Measurements from ENCODE around the gene ZNF287. TPM values are rescaled to one million over a fixed set of nuclear protein-coding genes. Genes with fewer than 3 reads are reported as not detected.

The ZNF287 gene
- polyA plus RNA-seq, 1 donor (not counting 4 experiments of a cell fraction or from before 2014, with no cell fraction given): 7.3 TPM

DNA sequence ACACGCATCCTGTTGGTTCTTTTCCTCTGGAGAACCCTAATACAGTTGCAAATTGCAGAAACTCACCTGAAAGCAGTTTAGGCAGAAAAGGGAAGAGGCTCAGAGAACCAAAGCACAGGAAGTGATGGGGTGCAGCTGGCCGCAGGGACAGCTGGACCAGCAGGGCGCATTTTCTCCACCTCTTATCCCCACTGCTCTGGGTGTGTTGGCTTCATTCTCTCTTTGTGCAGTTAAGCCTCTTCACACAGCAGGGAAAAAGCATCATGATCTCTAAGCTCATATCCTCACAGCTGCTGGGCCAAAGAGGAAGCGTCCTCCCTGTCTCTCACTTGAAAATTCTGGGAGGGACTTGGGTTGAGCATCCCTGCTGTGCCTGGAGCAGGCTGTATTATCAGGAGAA lies 57.0 kb downstream of the ZNF287 start:
- dilution Hi-C loops (cut with MboI; ENCODE audit: extremely low pct_ligation_motif_present, low sequenced_read_pairs): no loop called here
- no peak for TF ChIP-seq EZH2 (IDR thresholded peaks at IDR 0.05; ENCODE audit: low read length)
- TF ChIP-seq, protein P1, sequence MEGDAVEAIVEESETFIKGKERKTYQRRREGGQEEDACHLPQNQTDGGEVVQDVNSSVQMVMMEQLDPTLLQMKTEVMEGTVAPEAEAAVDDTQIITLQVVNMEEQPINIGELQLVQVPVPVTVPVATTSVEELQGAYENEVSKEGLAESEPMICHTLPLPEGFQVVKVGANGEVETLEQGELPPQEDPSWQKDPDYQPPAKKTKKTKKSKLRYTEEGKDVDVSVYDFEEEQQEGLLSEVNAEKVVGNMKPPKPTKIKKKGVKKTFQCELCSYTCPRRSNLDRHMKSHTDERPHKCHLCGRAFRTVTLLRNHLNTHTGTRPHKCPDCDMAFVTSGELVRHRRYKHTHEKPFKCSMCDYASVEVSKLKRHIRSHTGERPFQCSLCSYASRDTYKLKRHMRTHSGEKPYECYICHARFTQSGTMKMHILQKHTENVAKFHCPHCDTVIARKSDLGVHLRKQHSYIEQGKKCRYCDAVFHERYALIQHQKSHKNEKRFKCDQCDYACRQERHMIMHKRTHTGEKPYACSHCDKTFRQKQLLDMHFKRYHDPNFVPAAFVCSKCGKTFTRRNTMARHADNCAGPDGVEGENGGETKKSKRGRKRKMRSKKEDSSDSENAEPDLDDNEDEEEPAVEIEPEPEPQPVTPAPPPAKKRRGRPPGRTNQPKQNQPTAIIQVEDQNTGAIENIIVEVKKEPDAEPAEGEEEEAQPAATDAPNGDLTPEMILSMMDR (optimal IDR thresholded peaks at IDR 0.05 in 1 of 3, IDR thresholded peaks at IDR 0.05 in 1 of 3, conservative IDR thresholded peaks at IDR 0.05 in 1 of 3; ENCODE audit: extremely low read depth in 1 of 3, insufficient read depth in 2 of 3, low read length in 3 of 3): no peak
- Histone ChIP-seq H3K36me3 (ENCODE audit: control insufficient read depth in 2 of 2, extremely low read depth in 1 of 2, insufficient read depth in 2 of 2, low read length in 2 of 2) (no peaks in the 10 kb centered on the region), H4K20me1 (ENCODE audit: control insufficient read depth, extremely low read depth, insufficient read depth, low read length) (no peaks in the 10 kb centered on the region), H3K27ac (ENCODE audit: control insufficient read depth, insufficient read depth, low read length) (no peak overlapping the region), H2AFZ (ENCODE audit: control insufficient read depth, low read length) (no peak overlapping the region), H3K79me2 (ENCODE audit: control insufficient read depth, insufficient read depth, low read length) (no peaks in the 10 kb centered on the region), H3K9me1 (ENCODE audit: control insufficient read depth, extremely low read depth, insufficient read depth, low read length) (no peaks in the 10 kb centered on the region), H3K27me3 (ENCODE audit: control insufficient read depth, extremely low read depth, insufficient read depth, low read length) (peaks cover 33% of the 10 kb centered on the region), H3K4me3 (ENCODE audit: control insufficient read depth in 2 of 3, extremely low read depth in 1 of 3, insufficient read depth in 2 of 3, low read depth in 1 of 3, low read length in 3 of 3) (no peak overlapping the region), H3K4me2 (ENCODE audit: control insufficient read depth, extremely low read depth, insufficient read depth, low read depth, low read length) (no peak overlapping the region), H3K9me3 (ENCODE audit: control insufficient read depth, low read depth, low read length) (no peaks in the 10 kb centered on the region), H3K4me1 (ENCODE audit: control insufficient read depth, extremely low read depth, insufficient read depth, low read length) (peaks cover 8% of the 10 kb centered on the region), H3K9ac (ENCODE audit: control insufficient read depth, extremely low read depth, insufficient read depth, low read length) (no peak overlapping the region)
- DNase-seq (ENCODE audit: low read depth, low spot score) (no peak), FAIRE-seq (no peak)

DNA sequence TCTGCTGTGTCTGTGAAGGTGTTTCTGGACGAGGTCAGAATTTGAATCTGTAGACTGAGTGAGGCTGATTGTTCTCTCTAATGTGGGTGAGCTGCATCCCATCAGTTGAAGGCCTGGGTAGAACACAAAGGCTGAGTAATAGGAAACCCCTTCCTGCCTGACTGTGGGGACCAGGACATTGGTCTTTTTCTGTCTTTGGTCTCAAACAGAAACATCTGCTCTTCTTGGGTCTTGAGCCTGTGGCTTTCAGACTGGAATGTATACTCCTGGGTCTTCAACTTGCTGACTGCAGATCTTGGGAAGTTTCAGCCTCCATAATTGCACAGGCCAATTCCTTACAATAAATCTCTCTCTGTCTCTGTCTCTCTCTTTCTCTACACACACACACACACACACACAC lies 57.4 kb downstream of the ZNF287 start:
- TF ChIP-seq, protein P1 (optimal IDR thresholded peaks at IDR 0.05 in 1 of 3, IDR thresholded peaks at IDR 0.05 in 1 of 3, conservative IDR thresholded peaks at IDR 0.05 in 1 of 3; ENCODE audit: extremely low read depth in 1 of 3, insufficient read depth in 2 of 3, low read length in 3 of 3): no peak
- TF ChIP-seq EZH2 (IDR thresholded peaks at IDR 0.05; ENCODE audit: low read length): no peak
- dilution Hi-C loops (cut with MboI; ENCODE audit: extremely low pct_ligation_motif_present, low sequenced_read_pairs): no loop called here
- no peaks in the 10 kb centered on the region for H4K20me1 ChIP-seq (ENCODE audit: control insufficient read depth, extremely low read depth, insufficient read depth, low read length)
- no peaks in the 10 kb centered on the region for H3K9me1 ChIP-seq (ENCODE audit: control insufficient read depth, extremely low read depth, insufficient read depth, low read length)
- no peaks in the 10 kb centered on the region for H3K79me2 ChIP-seq (ENCODE audit: control insufficient read depth, insufficient read depth, low read length)
- no peak overlapping the region for H3K4me3 ChIP-seq (ENCODE audit: control insufficient read depth in 2 of 3, extremely low read depth in 1 of 3, insufficient read depth in 2 of 3, low read depth in 1 of 3, low read length in 3 of 3)
- H3K9me3 ChIP-seq (ENCODE audit: control insufficient read depth, low read depth, low read length): no peaks in the 10 kb centered on the region
- no peak overlapping the region for H3K9ac ChIP-seq (ENCODE audit: control insufficient read depth, extremely low read depth, insufficient read depth, low read length)
- H3K4me2 ChIP-seq (ENCODE audit: control insufficient read depth, extremely low read depth, insufficient read depth, low read depth, low read length): no peak overlapping the region
- H2AFZ ChIP-seq (ENCODE audit: control insufficient read depth, low read length): no peak overlapping the region
- no peaks in the 10 kb centered on the region for H3K36me3 ChIP-seq (ENCODE audit: control insufficient read depth in 2 of 2, extremely low read depth in 1 of 2, insufficient read depth in 2 of 2, low read length in 2 of 2)
- no peak for FAIRE-seq
- peaks cover 5% of the 10 kb centered on the region for H3K4me1 ChIP-seq (ENCODE audit: control insufficient read depth, extremely low read depth, insufficient read depth, low read length)
- peaks cover 28% of the 10 kb centered on the region for H3K27me3 ChIP-seq (ENCODE audit: control insufficient read depth, extremely low read depth, insufficient read depth, low read length)
- H3K27ac ChIP-seq (ENCODE audit: control insufficient read depth, insufficient read depth, low read length): no peak overlapping the region
- DNase-seq (ENCODE audit: low read depth, low spot score): no peak

Measured in keratinocyte (primary cell).